ENCODE measurements around the gene ANKZF1. TPM values are rescaled to one million over a fixed set of nuclear protein-coding genes. Genes with fewer than 3 reads are reported as not detected.

ANKZF1 gene
- total and polyA plus RNA-seq, 10 of the 15 experiments (the other 5 are each of a cell fraction or from before 2014, with no cell fraction given): 3.1 to 104 (median 35.0) TPM

DNA sequence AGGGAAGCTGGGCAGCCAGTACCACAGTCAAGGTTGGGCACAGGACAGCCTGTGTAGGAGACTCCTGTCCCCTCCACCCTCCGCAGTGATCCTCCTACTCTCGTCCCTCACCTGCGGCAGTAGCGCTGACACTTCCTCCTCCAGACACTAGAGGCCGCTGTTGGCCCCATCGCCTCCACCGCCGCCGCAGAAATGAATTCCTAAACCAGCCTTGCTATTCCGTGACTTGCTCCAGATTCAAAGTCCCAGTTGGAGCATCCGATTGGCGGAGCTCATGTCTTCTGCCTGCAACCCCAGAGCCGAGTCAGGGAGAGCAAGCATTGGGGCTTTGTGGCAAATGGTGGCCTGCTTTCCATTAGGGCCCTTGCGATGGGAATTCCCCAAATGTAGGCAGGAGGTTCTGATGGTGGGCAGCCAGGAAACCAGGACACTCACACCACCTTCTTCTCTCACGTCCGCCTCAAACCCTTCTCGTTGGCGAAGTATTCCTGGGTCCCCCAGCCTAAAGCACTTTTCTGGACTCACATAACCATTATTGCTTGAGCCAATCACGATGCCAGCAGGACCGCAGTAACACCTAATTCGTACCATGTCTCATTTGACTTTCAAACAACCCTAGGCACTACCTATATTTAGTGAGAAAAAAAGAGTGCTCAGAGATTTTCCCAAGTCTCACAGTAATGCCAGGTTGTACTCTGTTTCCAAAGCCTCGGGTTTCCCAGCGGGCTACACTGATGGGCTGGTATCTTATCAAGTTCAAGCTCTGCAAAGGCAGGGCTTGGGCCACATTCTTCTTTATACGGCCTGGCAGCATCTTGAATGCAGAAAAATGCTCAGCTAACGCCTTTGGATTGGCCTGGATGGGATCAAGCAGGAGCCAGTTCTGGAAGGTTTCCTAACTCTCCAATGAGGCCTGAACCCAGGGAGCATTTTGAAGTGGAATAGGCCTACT, 48.4 kb downstream of the ANKZF1 start (continued):
- TF ChIP-seq, protein P1, sequence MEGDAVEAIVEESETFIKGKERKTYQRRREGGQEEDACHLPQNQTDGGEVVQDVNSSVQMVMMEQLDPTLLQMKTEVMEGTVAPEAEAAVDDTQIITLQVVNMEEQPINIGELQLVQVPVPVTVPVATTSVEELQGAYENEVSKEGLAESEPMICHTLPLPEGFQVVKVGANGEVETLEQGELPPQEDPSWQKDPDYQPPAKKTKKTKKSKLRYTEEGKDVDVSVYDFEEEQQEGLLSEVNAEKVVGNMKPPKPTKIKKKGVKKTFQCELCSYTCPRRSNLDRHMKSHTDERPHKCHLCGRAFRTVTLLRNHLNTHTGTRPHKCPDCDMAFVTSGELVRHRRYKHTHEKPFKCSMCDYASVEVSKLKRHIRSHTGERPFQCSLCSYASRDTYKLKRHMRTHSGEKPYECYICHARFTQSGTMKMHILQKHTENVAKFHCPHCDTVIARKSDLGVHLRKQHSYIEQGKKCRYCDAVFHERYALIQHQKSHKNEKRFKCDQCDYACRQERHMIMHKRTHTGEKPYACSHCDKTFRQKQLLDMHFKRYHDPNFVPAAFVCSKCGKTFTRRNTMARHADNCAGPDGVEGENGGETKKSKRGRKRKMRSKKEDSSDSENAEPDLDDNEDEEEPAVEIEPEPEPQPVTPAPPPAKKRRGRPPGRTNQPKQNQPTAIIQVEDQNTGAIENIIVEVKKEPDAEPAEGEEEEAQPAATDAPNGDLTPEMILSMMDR (IDR thresholded peaks at IDR 0.05 in 2 of 3, conservative IDR thresholded peaks at IDR 0.05 in 1 of 3; ENCODE audit: control insufficient read depth in 2 of 3, extremely low read depth in 1 of 3, insufficient read depth in 1 of 3, low read depth in 3 of 3, low read length in 3 of 3): peak; percentile 95 to 99 (median 98)
- TF ChIP-seq, protein P2, sequence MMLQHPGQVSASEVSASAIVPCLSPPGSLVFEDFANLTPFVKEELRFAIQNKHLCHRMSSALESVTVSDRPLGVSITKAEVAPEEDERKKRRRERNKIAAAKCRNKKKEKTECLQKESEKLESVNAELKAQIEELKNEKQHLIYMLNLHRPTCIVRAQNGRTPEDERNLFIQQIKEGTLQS (IDR thresholded peaks at IDR 0.05; ENCODE audit: borderline replicate concordance, extremely low read depth, low read depth, low read length): no peak
- TF ChIP-seq ZSCAN29 (IDR thresholded peaks at IDR 0.05): no peak
- TF ChIP-seq EP300 (IDR thresholded peaks at IDR 0.05; ENCODE audit: borderline replicate concordance in 1 of 2, control insufficient read depth in 1 of 2, low read depth in 2 of 2, low read length in 2 of 2): peak in 1 of 2 experiments; percentile 46; a peak in 1 of 4 replicates
- no peak for TF ChIP-seq NR2F1 (conservative IDR thresholded peaks at IDR 0.05)
- TF ChIP-seq PAX8 (IDR thresholded peaks at IDR 0.05): no peak
- no peak for TF ChIP-seq NFYA (IDR thresholded peaks at IDR 0.05; ENCODE audit: borderline replicate concordance, low read depth, low read length)
- no peak for TF ChIP-seq SIX5 (IDR thresholded peaks at IDR 0.05; ENCODE audit: low read depth, low read length, severe bottlenecking)
- TF ChIP-seq SMAD5 (IDR thresholded peaks at IDR 0.05; ENCODE audit: low read depth): no peak
- no peak for TF ChIP-seq STAT3 (IDR thresholded peaks at IDR 0.05; ENCODE audit: low read depth, low read length)
